ENCODE data around the gene ONECUT2. TPM values are rescaled to one million over a fixed set of nuclear protein-coding genes. Genes with fewer than 3 reads are reported as not detected.

The ONECUT2 gene
- total RNA-seq, 4 donors from 2014 or later, result under 0.01 to 0.09 TPM; not detected in 2

GRCh38 chr18:57539702-57540101 is 104.5 kb downstream of the ONECUT2 start:
- H3K4me1 ChIP-seq, result no peaks in the 10 kb centered on the region
- H3K9me3 ChIP-seq, result no peaks in the 10 kb centered on the region
- no peaks in the 10 kb centered on the region for H3K27me3 ChIP-seq
- H3K4me3 ChIP-seq, result no peak overlapping the region
- TF ChIP-seq, protein P1, sequence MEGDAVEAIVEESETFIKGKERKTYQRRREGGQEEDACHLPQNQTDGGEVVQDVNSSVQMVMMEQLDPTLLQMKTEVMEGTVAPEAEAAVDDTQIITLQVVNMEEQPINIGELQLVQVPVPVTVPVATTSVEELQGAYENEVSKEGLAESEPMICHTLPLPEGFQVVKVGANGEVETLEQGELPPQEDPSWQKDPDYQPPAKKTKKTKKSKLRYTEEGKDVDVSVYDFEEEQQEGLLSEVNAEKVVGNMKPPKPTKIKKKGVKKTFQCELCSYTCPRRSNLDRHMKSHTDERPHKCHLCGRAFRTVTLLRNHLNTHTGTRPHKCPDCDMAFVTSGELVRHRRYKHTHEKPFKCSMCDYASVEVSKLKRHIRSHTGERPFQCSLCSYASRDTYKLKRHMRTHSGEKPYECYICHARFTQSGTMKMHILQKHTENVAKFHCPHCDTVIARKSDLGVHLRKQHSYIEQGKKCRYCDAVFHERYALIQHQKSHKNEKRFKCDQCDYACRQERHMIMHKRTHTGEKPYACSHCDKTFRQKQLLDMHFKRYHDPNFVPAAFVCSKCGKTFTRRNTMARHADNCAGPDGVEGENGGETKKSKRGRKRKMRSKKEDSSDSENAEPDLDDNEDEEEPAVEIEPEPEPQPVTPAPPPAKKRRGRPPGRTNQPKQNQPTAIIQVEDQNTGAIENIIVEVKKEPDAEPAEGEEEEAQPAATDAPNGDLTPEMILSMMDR (IDR thresholded peaks at IDR 0.05), result no peak
- TF ChIP-seq POLR2A (IDR thresholded peaks at IDR 0.05), result no peak
- DNase-seq, result no peak
- H3K36me3 ChIP-seq, result no peaks in the 10 kb centered on the region
- H3K27ac ChIP-seq, result no peak overlapping the region

Other genes starting within 250 kb of the ONECUT2 start
- under 1 TPM in 2 of 4 donors, not detected in 2; 0.09 to 0.13 TPM for gene ST8SIA3, start 82.8 kb upstream of the ONECUT2 start, total RNA-seq
- gene FECH, start 151.3 kb downstream of the ONECUT2 start, total RNA-seq, result 10 to 100 TPM; 19.3 to 25.0 (median 21.9) TPM
- gene NARS1, start 186.5 kb downstream of the ONECUT2 start, total RNA-seq, result 100 to 1,000 TPM; 108 to 170 (median 129) TPM